Endothelial cell of umbilical vein (primary cell): ENCODE results near the gene BCR. TPM values are rescaled to one million over a fixed set of nuclear protein-coding genes. Genes with fewer than 3 reads are reported as not detected.

Source experiments
- BruUV-seq: library from RNA; stranded (reverse); fragments of 400-500 nt; replicated peaks from 2 replicates; lab custom pipeline; 2021; lab: Mats Ljungman, UMichigan
- CTCF ChIA-PET: fragments of 300-600, 350-600 bp; sonication (Branson Sonifier 250); formaldehyde crosslinking; loops from one replicate; lab custom pipeline; 2021; ENCODE audit warnings: antibody characterized with exemption, inconsistent platforms; lab: Charles Lee
- POLR2A ChIA-PET: fragments of 300-600, 350-600 bp; sonication (Branson Sonifier 250); formaldehyde crosslinking; loops from one replicate; lab custom pipeline; 2021; ENCODE audit warnings: antibody characterized with exemption, inconsistent platforms; lab: Charles Lee
- DNase-seq: peaks from one replicate; pipeline ENCODE4 v3.0.0-alpha.2; 2011; ENCODE audit warnings: low read depth, low spot score
- FAIRE-seq: peaks from 2 replicates; lab custom pipeline; 2011; peaks lifted over from hg19 to GRCh38; lab: Jason Lieb, UNC
- H2AFZ ChIP-seq: 2 replicates; pipeline ENCODE4 v1.6.0; 2012; ENCODE audit warnings: low read depth, low read length, control low read depth, inconsistent platforms
- H3K27ac ChIP-seq: 2 replicates; pipeline ENCODE4 v1.5.1; 2011; ENCODE audit warnings: low read depth, mild to moderate bottlenecking, control low read depth, low read length, moderate library complexity; ENCODE audit not compliant: insufficient read depth
- H3K27me3 ChIP-seq, 2 experiments: 2 replicates each; pipeline versions ENCODE4 v1.6.0 to v1.6.1; 2011; ENCODE audit warnings: low read length in 2 of 2, mixed read lengths in 1 of 2; ENCODE audit not compliant: control insufficient read depth in 2 of 2, insufficient read depth in 2 of 2
- H3K36me3 ChIP-seq, 2 experiments: 2 replicates in 1 of 2; 3 replicates in 1 of 2; pipeline ENCODE4 v1.5.1; 2011; ENCODE audit warnings: low read length in 2 of 2, mild to moderate bottlenecking in 1 of 2, moderate library complexity in 1 of 2; ENCODE audit not compliant: control insufficient read depth in 2 of 2, insufficient read depth in 2 of 2; ENCODE audit errors: extremely low read depth in 1 of 2
- H3K4me1 ChIP-seq: 3 replicates; pipeline ENCODE4 v1.5.1; 2011; ENCODE audit warnings: mild to moderate bottlenecking, low read length; ENCODE audit not compliant: control insufficient read depth, insufficient read depth; ENCODE audit errors: extremely low read depth
- H3K4me2 ChIP-seq: 2 replicates; pipeline ENCODE4 v1.6.1; 2011; ENCODE audit warnings: low read length, control low read depth, mixed read lengths; ENCODE audit not compliant: insufficient read depth
- H3K4me3 ChIP-seq, 3 experiments: fragments of 200-600 bp in 1 of 3; sonication (generic), shearing (Covaris generic) in 1 of 3; replicated peaks in 1 of 3; 2 replicates each; pipeline ENCODE4 v1.5.1; 2011 to 2016; ENCODE audit warnings: control low read depth in 3 of 3, low read length in 3 of 3, mild to moderate bottlenecking in 2 of 3, inconsistent platforms in 1 of 3, low read depth in 1 of 3, moderate library complexity in 1 of 3; ENCODE audit not compliant: insufficient read depth in 1 of 3
- H3K79me2 ChIP-seq: 2 replicates; pipeline ENCODE4 v1.6.0; 2012; ENCODE audit warnings: low read length, inconsistent platforms; ENCODE audit not compliant: control insufficient read depth, insufficient read depth
- H3K9ac ChIP-seq: replicated peaks from 2 replicates; pipeline ENCODE3; 2011; ENCODE audit warnings: low read length, control low read depth; ENCODE audit not compliant: insufficient read depth; ENCODE audit errors: extremely low read depth
- H3K9me1 ChIP-seq: replicated peaks from 3 replicates; pipeline ENCODE4 v1.6.0; 2011; ENCODE audit warnings: mild to moderate bottlenecking, low read length; ENCODE audit not compliant: control insufficient read depth, insufficient read depth; ENCODE audit errors: extremely low read depth
- H3K9me3 ChIP-seq: replicated peaks from 2 replicates; pipeline ENCODE4 v1.5.1; 2012; ENCODE audit warnings: low read length, inconsistent platforms; ENCODE audit not compliant: control insufficient read depth, insufficient read depth
- H4K20me1 ChIP-seq: replicated peaks from 2 replicates; pipeline ENCODE3; 2011; ENCODE audit warnings: mild to moderate bottlenecking, low read length; ENCODE audit not compliant: control insufficient read depth, insufficient read depth; ENCODE audit errors: extremely low read depth
- EZH2 ChIP-seq: IDR thresholded peaks from 2 replicates; pipeline ENCODE4 v1.6.1; 2012; ENCODE audit warnings: borderline replicate concordance, low read depth, mild to moderate bottlenecking, moderate library complexity, low read length, inconsistent platforms; ENCODE audit not compliant: severe bottlenecking
- FOS ChIP-seq: IDR thresholded peaks from 2 replicates; pipeline ENCODE4 v1.6.1; 2011; ENCODE audit warnings: mild to moderate bottlenecking, low read length, moderate library complexity, borderline replicate concordance; ENCODE audit not compliant: insufficient read depth
- GATA2 ChIP-seq: IDR thresholded peaks from 2 replicates; pipeline ENCODE4 v1.7.0; 2011; ENCODE audit warnings: low read depth, mild to moderate bottlenecking, moderate library complexity, mixed read lengths, low read length; ENCODE audit not compliant: insufficient read length, insufficient read depth
- JUN ChIP-seq: IDR thresholded peaks from 2 replicates; pipeline ENCODE4 v1.6.1; 2011; ENCODE audit warnings: borderline replicate concordance, low read depth; ENCODE audit not compliant: insufficient read length, insufficient read depth
- MYC ChIP-seq: IDR thresholded peaks from one replicate; pipeline ENCODE4 v1.6.1; 2011; ENCODE audit warnings: mild to moderate bottlenecking, low read depth, low read length
- POLR2A ChIP-seq: IDR thresholded peaks from 2 replicates; pipeline ENCODE4 v1.6.1; 2012; ENCODE audit warnings: low read depth, mild to moderate bottlenecking, control low read depth, low read length
- POLR2AphosphoS5 ChIP-seq: IDR thresholded peaks from 2 replicates; pipeline ENCODE4 v1.6.1; 2012; ENCODE audit warnings: low read depth, mild to moderate bottlenecking, control low read depth, low read length, moderate library complexity; ENCODE audit not compliant: insufficient read depth
- dilution Hi-C: fragments of 300-500 bp; cut with MboI; formaldehyde crosslinking; loops from one replicate; pipeline ENCODE4 v1.15.0; 2019; ENCODE audit warnings: low sequenced_read_pairs; ENCODE audit not compliant: extremely low pct_ligation_motif_present
- intact Hi-C: fragments of 100-400 bp; cut with micrococcal nuclease; formaldehyde crosslinking; loops from one replicate; pipeline ENCODE4 v1.10.0; 2022
- polyA plus RNA-seq, 4 experiments: library from polyadenylated mRNA; depleted of rRNA in 3 of 4; stranded (reverse) in 3 of 4; unstranded in 1 of 4; fragments of >200 nt; gene quantifications; 2 replicates each; pipeline versions ENCODE4 v1.2.1 to v1.2.3, GENCODE V29; 2011 to 2012; ENCODE audit warnings: missing spikeins in 1 of 4
- total RNA-seq: library from RNA; stranded (reverse); gene quantifications from 2 replicates; pipeline ENCODE4 v1.2.3, GENCODE V29; 2021
- TF ChIP-seq, protein P1 (sequence below): IDR thresholded peaks from 2 replicates; pipeline ENCODE4 v1.6.1; 2011; ENCODE audit not compliant: insufficient read depth, insufficient read length
- TF ChIP-seq, protein P2 (sequence below), 2 donors: IDR thresholded peaks; 1 replicate in 1 of 2; 2 replicates in 1 of 2; pipeline ENCODE4 v1.5.1; 2011; ENCODE audit warnings: low read length in 2 of 2, mild to moderate bottlenecking in 2 of 2, moderate library complexity in 2 of 2, control low read depth in 1 of 2, inconsistent platforms in 1 of 2, low read depth in 1 of 2; ENCODE audit not compliant: insufficient read depth in 1 of 2; ENCODE audit errors: extremely low read depth in 1 of 2

The BCR gene
- total and polyA plus RNA-seq, 2 donors (not counting 3 experiments of a cell fraction or from before 2014, with no cell fraction given) = 129 to 141 TPM

DNA sequence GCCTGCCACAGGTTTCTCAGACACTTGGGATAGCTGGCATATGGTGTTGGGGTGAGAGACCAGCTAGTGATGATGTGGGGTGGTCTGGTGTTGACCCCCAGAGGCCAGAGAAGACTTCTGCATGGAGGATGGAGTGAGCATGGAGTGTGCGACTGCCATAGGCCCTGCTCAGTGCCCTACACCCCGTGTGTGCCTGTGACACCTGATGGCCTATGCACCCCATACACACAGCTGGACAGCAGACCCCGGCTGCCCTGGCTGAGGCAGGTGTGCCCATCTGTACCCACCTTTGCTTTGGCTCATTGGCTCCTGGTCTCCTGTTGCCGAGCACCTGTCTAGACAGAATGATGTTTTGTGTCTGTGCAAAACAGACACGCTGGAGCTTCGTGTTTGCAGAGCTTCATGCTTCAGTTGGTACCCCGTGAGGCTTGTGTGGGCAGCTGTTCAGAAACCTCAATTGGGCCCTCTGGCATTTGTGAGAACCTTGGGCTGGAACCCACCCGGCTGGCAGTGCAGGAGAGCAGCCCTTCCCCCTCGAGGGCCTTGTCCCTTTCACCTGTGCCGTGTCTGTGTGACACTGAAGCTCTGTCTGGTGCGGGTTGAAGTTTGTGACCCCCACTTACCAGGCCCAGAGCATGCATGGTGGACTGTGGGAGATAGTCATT is 27.6 kb downstream of the BCR start:
- Histone ChIP-seq H3K9me3 (no peaks in the 10 kb centered on the region), H3K4me2 (no peak overlapping the region), H3K4me1 (peaks cover 10% of the 10 kb centered on the region), H3K9ac (no peak overlapping the region), H3K27me3 (no peaks in the 10 kb centered on the region), H2AFZ (no peak overlapping the region), H3K4me3 (no peak overlapping the region), H3K27ac (no peak overlapping the region), H4K20me1 (no peaks in the 10 kb centered on the region), H3K36me3 (peaks cover 9 to 19% of the 10 kb centered on the region in 2 experiments), H3K9me1 (no peaks in the 10 kb centered on the region), H3K79me2 (peaks cover 95% of the 10 kb centered on the region)
- ChIA-PET CTCF (interaction anchor here (1.3 kb wide), 1 partner anchor 28 kb away, joined by 3 read pairs; no protein-coding TSS in a partner anchor), POLR2A (no interaction called here)
- FAIRE-seq (no peak), DNase-seq (no peak)
- TF ChIP-seq FOS = no peak
- TF ChIP-seq POLR2A = no peak
- no peak for TF ChIP-seq JUN
- no peak for TF ChIP-seq GATA2
- TF ChIP-seq MYC = no peak
- TF ChIP-seq POLR2AphosphoS5 = no peak
- TF ChIP-seq, protein P1, sequence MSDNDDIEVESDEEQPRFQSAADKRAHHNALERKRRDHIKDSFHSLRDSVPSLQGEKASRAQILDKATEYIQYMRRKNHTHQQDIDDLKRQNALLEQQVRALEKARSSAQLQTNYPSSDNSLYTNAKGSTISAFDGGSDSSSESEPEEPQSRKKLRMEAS = no peak
- no peak for TF ChIP-seq EZH2
- TF ChIP-seq, protein P2, sequence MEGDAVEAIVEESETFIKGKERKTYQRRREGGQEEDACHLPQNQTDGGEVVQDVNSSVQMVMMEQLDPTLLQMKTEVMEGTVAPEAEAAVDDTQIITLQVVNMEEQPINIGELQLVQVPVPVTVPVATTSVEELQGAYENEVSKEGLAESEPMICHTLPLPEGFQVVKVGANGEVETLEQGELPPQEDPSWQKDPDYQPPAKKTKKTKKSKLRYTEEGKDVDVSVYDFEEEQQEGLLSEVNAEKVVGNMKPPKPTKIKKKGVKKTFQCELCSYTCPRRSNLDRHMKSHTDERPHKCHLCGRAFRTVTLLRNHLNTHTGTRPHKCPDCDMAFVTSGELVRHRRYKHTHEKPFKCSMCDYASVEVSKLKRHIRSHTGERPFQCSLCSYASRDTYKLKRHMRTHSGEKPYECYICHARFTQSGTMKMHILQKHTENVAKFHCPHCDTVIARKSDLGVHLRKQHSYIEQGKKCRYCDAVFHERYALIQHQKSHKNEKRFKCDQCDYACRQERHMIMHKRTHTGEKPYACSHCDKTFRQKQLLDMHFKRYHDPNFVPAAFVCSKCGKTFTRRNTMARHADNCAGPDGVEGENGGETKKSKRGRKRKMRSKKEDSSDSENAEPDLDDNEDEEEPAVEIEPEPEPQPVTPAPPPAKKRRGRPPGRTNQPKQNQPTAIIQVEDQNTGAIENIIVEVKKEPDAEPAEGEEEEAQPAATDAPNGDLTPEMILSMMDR (IDR thresholded peaks at IDR 0.05; ENCODE audit: extremely low read depth in 1 of 2, insufficient read depth in 1 of 2, low read depth in 1 of 2, low read length in 2 of 2) = no peak
- BruUV-seq = no TSS peak
- dilution Hi-C loops (no loop called here), intact Hi-C loops (no loop called here)
